ENCODE data around the gene EXOC7. TPM values are rescaled to one million over a fixed set of nuclear protein-coding genes. Genes with fewer than 3 reads are reported as not detected.
A peak's percentile ranks its signal among the peaks of the same experiment; 100 is the strongest.

EXOC7 gene
- total RNA-seq, 2 experiments from 2014 or later = 88.1 to 90.6 TPM

DNA sequence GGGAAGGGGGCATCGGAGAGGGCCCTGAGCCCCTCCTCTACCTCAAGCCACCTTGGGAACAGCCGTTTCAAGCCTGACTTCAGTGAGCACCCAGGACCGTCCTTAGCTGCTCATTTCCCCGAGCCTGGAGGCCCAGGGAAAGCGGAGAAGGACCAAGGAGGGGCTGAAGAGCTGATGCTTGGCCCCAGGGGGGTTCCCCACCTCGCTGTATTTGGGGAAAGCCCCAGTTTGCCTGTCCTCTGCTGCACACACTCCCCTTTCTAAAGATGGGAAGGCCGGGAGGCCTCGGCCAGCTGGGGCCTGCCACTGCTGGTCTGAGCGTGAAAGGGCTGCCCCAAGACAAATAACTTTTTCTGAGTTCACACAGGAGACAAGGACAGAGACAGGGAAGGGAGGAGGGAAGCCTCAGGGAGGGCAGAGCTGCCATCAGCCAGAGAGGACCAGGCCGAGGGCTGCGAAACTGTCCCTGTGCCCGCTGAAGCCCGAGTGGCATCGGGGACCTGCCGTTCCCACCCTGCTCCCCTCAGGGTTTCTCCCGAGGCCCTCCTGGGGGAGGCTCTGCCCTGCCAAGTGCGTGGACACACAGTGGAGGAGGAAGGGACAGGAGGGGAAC is 13.0 kb downstream of the EXOC7 start:
- ATAC-seq (ENCODE audit: poor library complexity) = no peak
- H3K27me3 ChIP-seq (ENCODE audit: control insufficient read depth in 1 of 2, insufficient read depth in 2 of 2, low read length in 2 of 2) = no peaks in the 10 kb centered on the region
- DNase-seq = peak in 1 of 14 experiments; percentile 7
- ChIA-PET CTCF (no interaction called here), POLR2A (interaction anchor here (1.4 kb wide), 1 partner anchor 11 kb away, joined by 4 read pairs; the partner anchor contains the start of gene ZACN)
- intact Hi-C loops (cut with DNase I, micrococcal nuclease) = no loop called here
- H3K36me3 ChIP-seq (ENCODE audit: insufficient read depth, low read length) = peaks cover 98% of the 10 kb centered on the region
- Mint-ChIP-seq H3K4me1 (ENCODE audit: low read depth) (peaks cover 5% of the 10 kb centered on the region), H3K9me3 (no peaks in the 10 kb centered on the region), H3K27ac (no peak overlapping the region), H3K4me3 (no peak overlapping the region), H3K36me3 (ENCODE audit: low read depth) (peaks cover 86% of the 10 kb centered on the region), H3K27me3 (no peaks in the 10 kb centered on the region)
- H3K4me1 ChIP-seq (ENCODE audit: insufficient read depth, low read length) = peaks cover 12% of the 10 kb centered on the region
- TF ChIP-seq, protein P1, sequence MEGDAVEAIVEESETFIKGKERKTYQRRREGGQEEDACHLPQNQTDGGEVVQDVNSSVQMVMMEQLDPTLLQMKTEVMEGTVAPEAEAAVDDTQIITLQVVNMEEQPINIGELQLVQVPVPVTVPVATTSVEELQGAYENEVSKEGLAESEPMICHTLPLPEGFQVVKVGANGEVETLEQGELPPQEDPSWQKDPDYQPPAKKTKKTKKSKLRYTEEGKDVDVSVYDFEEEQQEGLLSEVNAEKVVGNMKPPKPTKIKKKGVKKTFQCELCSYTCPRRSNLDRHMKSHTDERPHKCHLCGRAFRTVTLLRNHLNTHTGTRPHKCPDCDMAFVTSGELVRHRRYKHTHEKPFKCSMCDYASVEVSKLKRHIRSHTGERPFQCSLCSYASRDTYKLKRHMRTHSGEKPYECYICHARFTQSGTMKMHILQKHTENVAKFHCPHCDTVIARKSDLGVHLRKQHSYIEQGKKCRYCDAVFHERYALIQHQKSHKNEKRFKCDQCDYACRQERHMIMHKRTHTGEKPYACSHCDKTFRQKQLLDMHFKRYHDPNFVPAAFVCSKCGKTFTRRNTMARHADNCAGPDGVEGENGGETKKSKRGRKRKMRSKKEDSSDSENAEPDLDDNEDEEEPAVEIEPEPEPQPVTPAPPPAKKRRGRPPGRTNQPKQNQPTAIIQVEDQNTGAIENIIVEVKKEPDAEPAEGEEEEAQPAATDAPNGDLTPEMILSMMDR (IDR thresholded peaks at IDR 0.05) = no peak
- H3K9me3 ChIP-seq (ENCODE audit: control insufficient read depth in 1 of 2, insufficient read depth in 1 of 2, low read length in 2 of 2) = no peaks in the 10 kb centered on the region
- H3K27ac ChIP-seq (ENCODE audit: low read depth in 1 of 2, low read length in 2 of 2) = no peak overlapping the region
- H3K4me3 ChIP-seq (ENCODE audit: low read length) = no peak overlapping the region

DNA sequence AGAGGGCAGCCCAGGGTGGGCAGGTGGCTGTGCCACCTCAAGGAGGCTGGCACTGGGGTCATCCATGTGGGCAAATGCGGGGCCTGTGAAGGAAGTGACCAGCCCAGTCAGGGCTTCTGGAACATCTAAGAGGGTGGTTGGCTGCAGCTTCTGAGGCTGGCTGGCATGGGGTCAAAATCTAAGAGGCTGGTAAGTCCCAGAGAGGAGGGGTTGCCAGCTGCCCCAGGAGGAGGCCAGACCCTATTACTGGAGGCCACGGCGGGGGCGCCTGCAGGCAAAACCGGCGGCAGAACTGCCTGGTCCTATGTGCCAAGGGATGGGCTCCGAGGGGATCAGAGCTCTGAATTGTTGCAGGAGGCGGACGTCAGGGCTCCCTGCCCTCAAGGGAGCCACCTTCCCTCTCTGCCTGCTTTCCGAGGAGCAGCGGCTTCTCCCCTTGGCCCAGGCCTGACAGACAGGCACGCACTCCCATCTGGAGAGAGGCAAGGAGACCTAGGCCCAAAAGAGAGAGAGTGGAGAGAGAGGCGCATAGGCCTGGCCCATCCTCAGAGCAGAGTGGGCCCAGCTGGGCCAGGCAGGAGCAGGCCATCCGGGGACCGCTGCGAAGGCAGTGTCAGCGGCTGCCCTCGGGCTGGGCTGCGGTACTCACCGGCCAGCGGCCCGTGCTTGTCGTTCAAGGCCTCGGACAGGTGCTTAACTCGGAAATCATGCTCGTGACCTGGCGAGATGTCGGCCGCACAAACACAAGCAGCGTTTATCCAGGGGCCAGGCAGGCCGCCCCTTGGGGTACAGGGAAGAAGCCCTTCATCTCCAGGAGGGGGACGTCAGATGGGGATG is 13.7 kb downstream of the EXOC7 start:
- peak in 1 of 14 experiments; percentile 11 for DNase-seq
- intact Hi-C loops (cut with DNase I, micrococcal nuclease) = no loop called here
- Histone ChIP-seq H3K4me1 (ENCODE audit: insufficient read depth, low read length) (peaks cover 12% of the 10 kb centered on the region), H3K27me3 (ENCODE audit: control insufficient read depth in 1 of 2, insufficient read depth in 2 of 2, low read length in 2 of 2) (no peaks in the 10 kb centered on the region), H3K27ac (ENCODE audit: low read depth in 1 of 2, low read length in 2 of 2) (no peak overlapping the region), H3K9me3 (ENCODE audit: control insufficient read depth in 1 of 2, insufficient read depth in 1 of 2, low read length in 2 of 2) (no peaks in the 10 kb centered on the region), H3K36me3 (ENCODE audit: insufficient read depth, low read length) (peaks cover 98% of the 10 kb centered on the region), H3K4me3 (ENCODE audit: low read length) (no peak overlapping the region)
- no peak overlapping the region for H3K27ac Mint-ChIP-seq
- ATAC-seq (ENCODE audit: poor library complexity) = no peak
- H3K27me3 Mint-ChIP-seq = no peaks in the 10 kb centered on the region
- no peaks in the 10 kb centered on the region for H3K9me3 Mint-ChIP-seq
- POLR2A ChIA-PET = interaction anchor here (0.9 to 1.4 kb wide), 2 partner anchors 11 to 13 kb away, joined by 3 to 4 read pairs; partner anchors contain the start of gene ZACN
- TF ChIP-seq, protein P1 (IDR thresholded peaks at IDR 0.05) = no peak
- CTCF ChIA-PET = no interaction called here
- H3K4me1 Mint-ChIP-seq (ENCODE audit: low read depth) = peaks cover 5% of the 10 kb centered on the region
- peaks cover 92% of the 10 kb centered on the region for H3K36me3 Mint-ChIP-seq (ENCODE audit: low read depth)
- no peak overlapping the region for H3K4me3 Mint-ChIP-seq

DNA sequence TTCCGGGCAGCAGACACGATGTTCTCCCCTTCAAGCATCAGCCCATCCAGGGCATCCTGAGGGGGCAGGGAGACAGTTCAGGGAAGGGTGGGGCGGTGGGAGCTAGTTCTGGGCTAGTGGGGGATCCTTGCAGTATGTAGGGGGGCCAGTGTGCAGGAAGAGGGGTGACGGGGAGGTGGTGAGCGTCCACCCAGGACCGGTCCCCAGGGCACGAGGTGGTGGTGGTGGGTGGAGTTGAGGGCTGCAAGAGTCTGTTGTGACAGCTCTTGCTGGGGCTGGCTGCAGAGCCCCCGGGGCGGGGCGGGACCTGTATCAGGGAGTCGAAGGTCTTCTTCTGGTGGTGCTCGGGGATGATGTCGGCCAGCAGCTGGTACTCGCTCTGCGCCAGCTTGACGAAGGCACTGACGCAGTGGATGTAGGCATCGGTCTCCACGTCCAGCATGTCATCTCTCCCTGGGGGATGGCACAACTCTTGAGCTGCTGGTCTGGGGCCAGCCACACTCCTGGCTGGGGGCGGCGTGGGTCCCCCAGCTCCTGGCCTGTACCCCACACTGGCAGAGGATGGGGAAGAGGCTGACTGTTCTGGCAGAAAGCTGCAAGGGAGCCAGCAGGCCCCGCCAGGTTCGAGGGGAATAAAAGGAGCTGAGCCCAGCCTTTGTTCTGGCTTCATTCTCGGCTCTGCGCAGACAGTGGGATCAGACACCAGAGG is 14.6 kb downstream of the EXOC7 start:
- no peak overlapping the region for H3K4me3 ChIP-seq (ENCODE audit: low read length)
- no peak for ATAC-seq (ENCODE audit: poor library complexity)
- H3K9me3 ChIP-seq (ENCODE audit: control insufficient read depth in 1 of 2, insufficient read depth in 1 of 2, low read length in 2 of 2) = no peaks in the 10 kb centered on the region
- peaks cover 12% of the 10 kb centered on the region for H3K4me1 ChIP-seq (ENCODE audit: insufficient read depth, low read length)
- intact Hi-C loops (cut with DNase I, micrococcal nuclease) = no loop called here
- no peaks in the 10 kb centered on the region for H3K27me3 ChIP-seq (ENCODE audit: control insufficient read depth in 1 of 2, insufficient read depth in 2 of 2, low read length in 2 of 2)
- Mint-ChIP-seq H3K27me3 (no peaks in the 10 kb centered on the region), H3K4me3 (no peak overlapping the region), H3K9me3 (no peaks in the 10 kb centered on the region), H3K36me3 (ENCODE audit: low read depth) (peaks cover 92% of the 10 kb centered on the region), H3K27ac (no peak overlapping the region), H3K4me1 (ENCODE audit: low read depth) (peaks cover 5% of the 10 kb centered on the region)
- TF ChIP-seq, protein P1 (IDR thresholded peaks at IDR 0.05) = no peak
- POLR2A ChIA-PET = interaction anchor here (0.9 kb wide), 1 partner anchor 12 kb away, joined by 3 read pairs; no protein-coding TSS in a partner anchor
- H3K27ac ChIP-seq (ENCODE audit: low read depth in 1 of 2, low read length in 2 of 2) = no peak overlapping the region
- CTCF ChIA-PET = no interaction called here
- H3K36me3 ChIP-seq (ENCODE audit: insufficient read depth, low read length) = peaks cover 98% of the 10 kb centered on the region
- peak in 1 of 14 experiments; percentile 16 for DNase-seq
